ENCODE data around the gene OVCH2. TPM values are rescaled to one million over a fixed set of nuclear protein-coding genes. Genes with fewer than 3 reads are reported as not detected.

OVCH2 gene
- polyA plus RNA-seq, 1 donor, result 0.06 TPM

DNA sequence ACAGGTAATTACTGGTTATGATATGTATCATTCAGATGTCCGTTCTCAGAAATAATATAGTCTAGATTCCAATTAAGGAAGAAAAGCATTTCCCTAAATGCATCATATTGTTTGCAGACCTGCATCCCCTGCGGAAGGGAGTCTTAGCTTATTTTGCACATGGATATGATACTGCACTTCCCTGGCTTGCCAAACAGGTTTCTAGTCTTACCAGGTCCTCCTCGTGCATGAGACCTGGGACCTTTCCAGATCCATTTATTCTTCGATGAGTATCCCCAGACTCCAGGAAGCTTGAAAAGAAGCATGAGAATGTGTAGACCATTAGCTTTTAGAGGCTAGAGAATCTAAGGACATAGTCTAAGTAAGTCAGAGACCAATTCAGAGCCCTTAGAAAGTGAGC is 63.5 kb downstream of the OVCH2 start:
- Histone ChIP-seq H3K4me1 (ENCODE audit: control insufficient read depth, insufficient read depth, low read length) (peaks cover 11% of the 10 kb centered on the region), H3K27ac (ENCODE audit: low read length) (no peak overlapping the region), H3K27me3 (ENCODE audit: control insufficient read depth, insufficient read depth, low read length) (no peaks in the 10 kb centered on the region), H3K9me3 (ENCODE audit: control insufficient read depth, low read depth, low read length) (no peaks in the 10 kb centered on the region), H3K4me3 (ENCODE audit: low read length) (no peak overlapping the region), H3K36me3 (ENCODE audit: control insufficient read depth, insufficient read depth, low read length) (peaks cover 54% of the 10 kb centered on the region)
- DNase-seq, result no peak
- WGBS (ENCODE audit: insufficient coverage, low lambda C conversion rate), result 40% methylated on average over 2 of the region's 4 CpGs

DNA sequence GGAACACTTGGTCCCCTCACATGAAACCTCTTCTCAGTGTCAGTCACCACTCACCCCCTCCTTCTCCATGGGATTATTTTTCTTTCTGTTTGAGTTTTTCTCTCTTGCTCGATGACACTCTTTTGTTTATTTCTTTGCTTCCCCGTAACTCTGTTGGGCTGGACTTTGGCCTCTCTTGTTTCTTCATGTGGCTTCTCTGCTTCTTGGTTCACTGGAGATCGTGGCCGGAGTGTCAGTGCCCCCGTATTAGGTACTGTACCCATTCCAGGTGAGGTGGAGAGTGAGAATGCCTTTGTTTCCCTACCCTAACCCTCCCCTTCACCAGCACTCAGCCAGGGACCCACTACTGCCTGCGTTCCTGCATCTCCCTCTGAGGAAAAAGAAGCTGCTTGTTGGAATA is 65.5 kb downstream of the OVCH2 start:
- WGBS (ENCODE audit: insufficient coverage, low lambda C conversion rate), result 20% methylated on average over 1 of the region's 6 CpGs
- H3K36me3 ChIP-seq (ENCODE audit: control insufficient read depth, insufficient read depth, low read length), result peaks cover 71% of the 10 kb centered on the region
- no peaks in the 10 kb centered on the region for H3K9me3 ChIP-seq (ENCODE audit: control insufficient read depth, low read depth, low read length)
- peaks cover 10% of the 10 kb centered on the region for H3K4me1 ChIP-seq (ENCODE audit: control insufficient read depth, insufficient read depth, low read length)
- H3K27me3 ChIP-seq (ENCODE audit: control insufficient read depth, insufficient read depth, low read length), result no peaks in the 10 kb centered on the region
- H3K27ac ChIP-seq (ENCODE audit: low read length), result peak overlapping the region; percentile 75
- peak; percentile 43 to 78 for DNase-seq
- no peak overlapping the region for H3K4me3 ChIP-seq (ENCODE audit: low read length)

DNA sequence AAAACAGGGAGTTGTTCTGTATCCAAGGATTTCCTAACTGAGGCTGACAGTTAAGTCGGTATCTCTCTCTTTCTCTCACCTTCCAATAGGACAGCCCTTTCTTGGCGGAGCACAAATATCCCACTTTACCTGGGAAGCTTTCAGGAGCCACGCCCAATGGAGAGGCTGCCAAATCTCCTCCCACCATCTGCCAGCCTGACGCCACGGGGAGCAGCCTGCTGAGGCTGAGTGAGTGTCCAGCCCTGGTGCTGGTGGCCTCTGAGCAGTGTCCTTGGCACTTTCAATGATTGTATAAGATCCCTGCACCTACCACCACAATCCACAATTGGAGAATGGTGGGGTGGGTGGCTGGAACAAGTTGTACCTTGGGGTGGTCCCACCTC is 66.6 kb downstream of the OVCH2 start:
- Histone ChIP-seq H3K4me3 (ENCODE audit: low read length) (no peak overlapping the region), H3K9me3 (ENCODE audit: control insufficient read depth, low read depth, low read length) (no peaks in the 10 kb centered on the region), H3K27me3 (ENCODE audit: control insufficient read depth, insufficient read depth, low read length) (no peaks in the 10 kb centered on the region), H3K27ac (ENCODE audit: low read length) (peak overlapping the region; percentile 75), H3K4me1 (ENCODE audit: control insufficient read depth, insufficient read depth, low read length) (peaks cover 10% of the 10 kb centered on the region), H3K36me3 (ENCODE audit: control insufficient read depth, insufficient read depth, low read length) (peaks cover 76% of the 10 kb centered on the region)
- 80% methylated on average over 1 of the region's 5 CpGs for WGBS (ENCODE audit: insufficient coverage, low lambda C conversion rate)
- no peak for DNase-seq

Other genes starting within 250 kb of the OVCH2 start
- gene OLFML1, start 221.0 kb downstream of the OVCH2 start, polyA plus RNA-seq, result 15.4 TPM
- 73.1 TPM for gene PPFIBP2, start 192.5 kb downstream of the OVCH2 start, polyA plus RNA-seq
- gene CYB5R2, start 33.0 kb downstream of the OVCH2 start, polyA plus RNA-seq, result 5.6 TPM
- gene OR5P2, start 90.5 kb upstream of the OVCH2 start, polyA plus RNA-seq, result not detected
- gene OR5P3, start 124.4 kb upstream of the OVCH2 start, polyA plus RNA-seq, result not detected
- 0.06 TPM for gene OR10A6, start 224.8 kb upstream of the OVCH2 start, polyA plus RNA-seq
- 0.04 TPM for gene OR10A3, start 235.2 kb upstream of the OVCH2 start, polyA plus RNA-seq